CD14-positive monocyte (primary cell): ENCODE data around the gene CUEDC2. TPM values are rescaled to one million over a fixed set of nuclear protein-coding genes. Genes with fewer than 3 reads are reported as not detected.
A peak's percentile ranks its signal among the peaks of the same experiment; 100 is the strongest.

ENCODE experiments used
- DNase-seq, 3 donors: peaks; one replicate each; pipeline ENCODE4 v3.0.0-alpha.2; 2011 to 2022
- H2AFZ ChIP-seq: 2 replicates; pipeline ENCODE4 v1.6.0; 2012; ENCODE audit warnings: mild to moderate bottlenecking, low read depth, low read length, inconsistent platforms; ENCODE audit not compliant: insufficient read depth, poor library complexity, severe bottlenecking
- H3K27ac ChIP-seq, 2 donors: 1 replicate in 1 of 2; 2 replicates in 1 of 2; pipeline ENCODE4 v1.5.1; 2012 to 2013; ENCODE audit warnings: low read length in 2 of 2, control low read depth in 1 of 2, inconsistent platforms in 1 of 2, low read depth in 1 of 2, mild to moderate bottlenecking in 1 of 2
- H3K27me3 ChIP-seq, 2 donors: one replicate each; pipeline versions ENCODE4 v1.6.0 to v1.6.1; 2011 to 2013; ENCODE audit warnings: low read length in 2 of 2; ENCODE audit not compliant: control insufficient read depth in 2 of 2, insufficient read depth in 2 of 2
- H3K36me3 ChIP-seq, 2 donors: replicated peaks in 1 of 2; 1 replicate in 1 of 2; 2 replicates in 1 of 2; pipeline versions ENCODE4 v1.5.1 to v1.6.1; 2012 to 2013; ENCODE audit warnings: low read length in 2 of 2, control low read depth in 1 of 2, inconsistent platforms in 1 of 2, mild to moderate bottlenecking in 1 of 2; ENCODE audit not compliant: insufficient read depth in 2 of 2, control insufficient read depth in 1 of 2
- H3K4me1 ChIP-seq, 2 donors: 1 replicate in 1 of 2; 2 replicates in 1 of 2; pipeline versions ENCODE4 v1.5.1 to v1.6.1; 2012 to 2013; ENCODE audit warnings: low read length in 2 of 2, control low read depth in 1 of 2, inconsistent platforms in 1 of 2, mild to moderate bottlenecking in 1 of 2, moderate library complexity in 1 of 2; ENCODE audit not compliant: insufficient read depth in 2 of 2, control insufficient read depth in 1 of 2
- H3K4me2 ChIP-seq: replicated peaks from 2 replicates; pipeline ENCODE3; 2012; ENCODE audit warnings: low read length, moderate library complexity, mild to moderate bottlenecking; ENCODE audit not compliant: poor library complexity, severe bottlenecking; ENCODE audit errors: extremely low read depth
- H3K4me3 ChIP-seq, 3 experiments: fragments of 200-600 bp in 1 of 3; sonication (generic) in 1 of 3; replicated peaks in 1 of 3; 1 replicate in 2 of 3; 2 replicates in 1 of 3; pipeline ENCODE4 v1.5.1; 2011 to 2013; ENCODE audit warnings: low read length in 3 of 3, mild to moderate bottlenecking in 3 of 3, control low read depth in 2 of 3, low read depth in 2 of 3, inconsistent platforms in 1 of 3, moderate library complexity in 1 of 3
- H3K79me2 ChIP-seq: 2 replicates; pipeline ENCODE4 v1.6.0; 2012; ENCODE audit warnings: mild to moderate bottlenecking, control low read depth, inconsistent platforms, low read length, moderate library complexity; ENCODE audit not compliant: insufficient read depth
- H3K9ac ChIP-seq: 2 replicates; pipeline ENCODE4 v1.6.0; 2017; ENCODE audit warnings: low read length, mild to moderate bottlenecking; ENCODE audit not compliant: insufficient read depth, poor library complexity, severe bottlenecking
- H3K9me3 ChIP-seq, 2 donors: replicated peaks in 1 of 2; 1 replicate in 1 of 2; 2 replicates in 1 of 2; pipeline versions ENCODE4 v1.5.1 to v1.6.1; 2012 to 2013; ENCODE audit warnings: low read length in 2 of 2, control low read depth in 1 of 2; ENCODE audit not compliant: control insufficient read depth in 1 of 2, insufficient read depth in 1 of 2
- H4K20me1 ChIP-seq: 2 replicates; pipeline ENCODE4 v1.6.0; 2012; ENCODE audit warnings: mild to moderate bottlenecking, low read length, control low read depth, moderate library complexity; ENCODE audit not compliant: insufficient read depth
- H3K27ac Mint-ChIP-seq, 7 donors: one replicate each; pipeline ENCODE4 v1.8.0; 2020; ENCODE audit warnings: mild to moderate bottlenecking in 7 of 7, mixed read lengths in 7 of 7, moderate library complexity in 6 of 7, inconsistent platforms in 2 of 7
- H3K27me3 Mint-ChIP-seq, 3 donors: one replicate each; pipeline ENCODE4 v1.8.0; 2021 to 2022; ENCODE audit warnings: low read depth in 3 of 3, mild to moderate bottlenecking in 3 of 3, mixed read lengths in 3 of 3, moderate library complexity in 3 of 3, inconsistent platforms in 1 of 3
- H3K36me3 Mint-ChIP-seq, 2 donors: one replicate each; pipeline ENCODE4 v1.8.0; 2020; ENCODE audit warnings: mixed read lengths in 2 of 2, inconsistent platforms in 1 of 2, mild to moderate bottlenecking in 1 of 2
- H3K4me1 Mint-ChIP-seq: one replicate; pipeline ENCODE4 v1.8.0; 2020; ENCODE audit warnings: mild to moderate bottlenecking, mixed read lengths
- H3K4me3 Mint-ChIP-seq, 2 donors: one replicate each; pipeline ENCODE4 v1.8.0; 2020; ENCODE audit warnings: mild to moderate bottlenecking in 2 of 2, mixed read lengths in 2 of 2, moderate library complexity in 1 of 2
- H3K9me3 Mint-ChIP-seq, 7 donors: one replicate each; pipeline ENCODE4 v1.8.0; 2020 to 2022; ENCODE audit warnings: mixed read lengths in 7 of 7, mild to moderate bottlenecking in 6 of 7, moderate library complexity in 6 of 7, inconsistent platforms in 2 of 7
- WGBS: methylation state at CpG from one replicate; pipeline ENCODE4 v1.1.5; 2013; ENCODE audit warnings: missing lambda C conversion rate; ENCODE audit not compliant: insufficient coverage; 5-methylcytosine and 5-hydroxymethylcytosine counted together
- intact Hi-C, 2 donors: fragments of 100-400 bp; cut with micrococcal nuclease; formaldehyde crosslinking; loops; one replicate each; pipeline versions ENCODE4 v1.15.0 to v1.15.1; 2023
- polyA plus RNA-seq, 3 donors: library from polyadenylated mRNA; depleted of rRNA in 1 of 3; unstranded in 2 of 3; stranded (reverse) in 1 of 3; fragments of 300-500 nt in 2 of 3; fragments of >200 nt in 1 of 3; fragmentation: Illumina TruSeq in 2 of 3; gene quantifications; 1 replicate in 2 of 3; 2 replicates in 1 of 3; pipeline ENCODE4 v1.2.3, GENCODE V29; 2012 to 2021
- TF ChIP-seq, protein P1 (sequence below): fragments of 200-600 bp; IDR thresholded peaks from one replicate; pipeline ENCODE4 v1.8.0; 2022; ENCODE audit warnings: antibody characterized with exemption, mild to moderate bottlenecking

The CUEDC2 gene
- polyA plus RNA-seq, 3 donors = 58.5 to 70.2 (median 66.7) TPM

DNA sequence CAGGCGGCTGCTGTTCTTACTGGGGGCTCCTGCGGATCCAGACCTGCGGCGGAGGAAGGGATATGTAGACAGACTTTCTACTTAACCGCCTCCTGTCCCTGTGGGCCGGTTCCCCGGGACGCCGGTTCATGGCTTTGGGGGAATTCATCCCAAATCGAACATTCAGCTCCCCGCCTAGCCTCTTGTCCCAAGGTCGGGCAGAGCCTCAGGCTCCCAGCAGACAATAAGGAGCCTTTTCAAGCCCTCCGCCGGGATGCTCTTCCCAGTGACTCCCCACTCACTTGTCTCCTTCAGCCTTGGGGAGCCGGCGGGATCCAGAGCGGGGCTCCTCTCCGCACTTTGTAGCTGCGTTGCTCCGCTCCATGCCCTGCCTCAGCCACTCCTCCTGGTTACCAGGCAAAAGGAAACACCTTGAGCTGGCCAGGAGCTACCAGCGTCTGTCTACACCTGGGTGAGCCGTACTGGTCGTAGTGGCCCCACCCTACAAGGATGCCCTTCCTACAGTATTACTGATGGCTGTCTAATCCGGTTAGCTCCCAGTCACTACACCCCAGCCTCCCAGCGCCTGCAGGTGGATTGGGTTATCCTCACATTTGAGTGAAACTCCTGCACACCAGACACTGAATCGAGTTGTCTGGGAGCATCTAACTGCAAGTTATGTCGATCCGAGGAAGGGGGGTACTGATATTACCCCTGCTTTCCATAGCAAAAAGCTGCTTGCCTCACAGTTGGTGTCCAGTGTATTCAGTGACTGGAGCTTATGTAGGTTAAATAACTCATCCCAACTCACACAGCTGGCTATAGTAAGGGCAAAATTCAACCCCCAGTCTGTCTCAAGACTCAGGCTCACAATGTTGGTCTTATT, 19.0 kb upstream of the CUEDC2 start, which contains the start of gene C10orf95:
TSS of gene C10orf95 (minus strand) at position 439 of the 865 bp plus-strand sequence. CDS start 450 bp downstream, outside the sequence.
- no peak for DNase-seq
- peak within 1 kb of the TSS; percentile 89 to 98 for H3K27ac ChIP-seq
- H3K4me2 ChIP-seq = peak within 1 kb of the TSS; percentile 96
- peak within 1 kb of the TSS; percentile 89 for H2AFZ ChIP-seq
- H3K9me3 ChIP-seq = no peaks in the 10 kb centered on the region
- H3K79me2 ChIP-seq = peaks cover 14% of the 10 kb centered on the region
- H3K4me3 Mint-ChIP-seq = peak within 1 kb of the TSS; percentile 80 to 94
- peak within 1 kb of the TSS; percentile 63 to 84 (median 80) for H3K4me3 ChIP-seq
- H3K9ac ChIP-seq = peak within 1 kb of the TSS; percentile 83
- H3K36me3 ChIP-seq = no peaks in the 10 kb centered on the region
- TF ChIP-seq, protein P1, sequence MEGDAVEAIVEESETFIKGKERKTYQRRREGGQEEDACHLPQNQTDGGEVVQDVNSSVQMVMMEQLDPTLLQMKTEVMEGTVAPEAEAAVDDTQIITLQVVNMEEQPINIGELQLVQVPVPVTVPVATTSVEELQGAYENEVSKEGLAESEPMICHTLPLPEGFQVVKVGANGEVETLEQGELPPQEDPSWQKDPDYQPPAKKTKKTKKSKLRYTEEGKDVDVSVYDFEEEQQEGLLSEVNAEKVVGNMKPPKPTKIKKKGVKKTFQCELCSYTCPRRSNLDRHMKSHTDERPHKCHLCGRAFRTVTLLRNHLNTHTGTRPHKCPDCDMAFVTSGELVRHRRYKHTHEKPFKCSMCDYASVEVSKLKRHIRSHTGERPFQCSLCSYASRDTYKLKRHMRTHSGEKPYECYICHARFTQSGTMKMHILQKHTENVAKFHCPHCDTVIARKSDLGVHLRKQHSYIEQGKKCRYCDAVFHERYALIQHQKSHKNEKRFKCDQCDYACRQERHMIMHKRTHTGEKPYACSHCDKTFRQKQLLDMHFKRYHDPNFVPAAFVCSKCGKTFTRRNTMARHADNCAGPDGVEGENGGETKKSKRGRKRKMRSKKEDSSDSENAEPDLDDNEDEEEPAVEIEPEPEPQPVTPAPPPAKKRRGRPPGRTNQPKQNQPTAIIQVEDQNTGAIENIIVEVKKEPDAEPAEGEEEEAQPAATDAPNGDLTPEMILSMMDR = no peak
- H3K36me3 Mint-ChIP-seq = peaks cover 4 to 5% of the 10 kb centered on the region in 2 donors
- H3K27me3 ChIP-seq = no peaks in the 10 kb centered on the region
- H4K20me1 ChIP-seq = no peaks in the 10 kb centered on the region
- peaks cover 0 to 4% (median 0%) of the 10 kb centered on the region in 7 donors for H3K9me3 Mint-ChIP-seq
- peaks cover 0 to 2% (median 0%) of the 10 kb centered on the region in 3 donors for H3K27me3 Mint-ChIP-seq
- WGBS = 21% methylated on average over 25 of the region's 28 CpGs
- intact Hi-C loops = no loop called here
- H3K4me1 Mint-ChIP-seq = peaks cover 64% of the 10 kb centered on the region
- peak within 1 kb of the TSS; percentile 98 to 100 (median 98) for H3K27ac Mint-ChIP-seq
- H3K4me1 ChIP-seq = peaks cover 66 to 73% of the 10 kb centered on the region in 2 donors

DNA sequence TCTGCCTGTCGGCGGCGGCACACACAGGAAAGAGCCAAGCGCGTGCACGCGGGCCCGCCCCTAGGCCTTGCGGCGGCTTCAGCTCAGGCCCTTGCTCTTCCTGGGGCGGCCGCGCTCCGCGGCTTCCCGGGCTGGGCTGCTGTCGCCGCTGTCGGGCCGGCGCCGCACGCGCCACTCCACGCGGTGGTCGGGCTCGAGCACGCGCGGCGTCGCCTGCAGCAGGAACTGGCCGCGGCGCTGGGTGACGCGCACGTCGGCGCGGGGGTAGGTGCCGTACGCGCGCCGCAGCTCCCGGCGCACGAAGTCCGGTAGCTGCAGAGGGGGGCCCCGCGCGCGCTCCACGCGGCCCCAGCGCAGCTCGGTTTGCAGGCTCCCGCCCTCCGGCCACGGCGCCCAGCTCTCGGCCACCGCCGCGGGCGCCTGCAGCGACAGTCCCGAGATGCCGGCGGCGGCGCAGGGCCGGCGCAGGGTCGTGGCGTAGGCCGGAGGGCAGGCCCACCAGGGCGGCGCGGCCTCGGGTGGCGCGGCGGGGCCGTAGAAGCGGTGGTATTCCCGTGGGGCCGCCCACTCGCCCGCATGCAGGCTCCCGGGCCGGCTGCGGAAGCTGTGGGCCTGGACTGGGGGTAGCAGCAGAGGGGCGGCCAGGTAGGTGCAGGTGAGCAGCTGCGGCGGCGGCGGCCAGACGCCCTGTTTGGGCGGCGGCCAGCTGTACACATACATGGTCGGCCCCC, 18.2 kb upstream of the CUEDC2 start:
- Mint-ChIP-seq H3K27me3 (peaks cover 0 to 2% (median 0%) of the 10 kb centered on the region in 3 donors), H3K27ac (peak overlapping the region; percentile 85 to 100 (median 93)), H3K4me3 (peak overlapping the region; percentile 89 to 94), H3K9me3 (peaks cover 0 to 4% (median 0%) of the 10 kb centered on the region in 7 donors), H3K36me3 (peaks cover 4 to 5% of the 10 kb centered on the region in 2 donors), H3K4me1 (peaks cover 56% of the 10 kb centered on the region)
- Histone ChIP-seq H3K4me3 (peak overlapping the region; percentile 72 to 84 (median 80)), H3K79me2 (peaks cover 14% of the 10 kb centered on the region), H3K36me3 (no peaks in the 10 kb centered on the region), H3K27me3 (no peaks in the 10 kb centered on the region), H3K9me3 (no peaks in the 10 kb centered on the region), H3K4me1 (peaks cover 58 to 66% of the 10 kb centered on the region in 2 donors), H3K27ac (peak overlapping the region; percentile 60 to 98), H3K9ac (peak overlapping the region; percentile 83), H2AFZ (peak overlapping the region; percentile 89), H3K4me2 (peak overlapping the region; percentile 96), H4K20me1 (no peaks in the 10 kb centered on the region)
- intact Hi-C loops = no loop called here
- TF ChIP-seq, protein P1 = no peak
- DNase-seq = peak; percentile 83 to 84 (median 84)
- WGBS = under 1% methylated on average over 99 of the region's 104 CpGs
